Right cardiac atrium (tissue), 5 donors: ENCODE results near the gene PTCH1. TPM values are rescaled to one million over a fixed set of nuclear protein-coding genes. Genes with fewer than 3 reads are reported as not detected.

Experiments used
- ATAC-seq, 2 donors: fragments of 200-7000 bp; cut with Tn5 transposase; one replicate each; pipeline versions ENCODE4 v1.8.0 to v1.9.1; 2020; ENCODE audit warnings: moderate library complexity in 2 of 2, mild to moderate bottlenecking in 1 of 2
- DNase-seq, 3 donors: peaks; one replicate each; pipeline ENCODE4 v3.0.0-alpha.2; 2020
- H3K27ac ChIP-seq: one replicate; pipeline ENCODE4 v1.5.1; 2013; ENCODE audit warnings: mild to moderate bottlenecking, low read length, control low read depth, moderate library complexity
- H3K27me3 ChIP-seq: one replicate; pipeline ENCODE4 v1.6.1; 2013; ENCODE audit not compliant: control insufficient read depth, insufficient read depth
- H3K4me1 ChIP-seq: one replicate; pipeline ENCODE4 v1.6.1; 2013; ENCODE audit warnings: low read length; ENCODE audit not compliant: control insufficient read depth, insufficient read depth
- H3K4me3 ChIP-seq: one replicate; pipeline ENCODE4 v1.5.1; 2013; ENCODE audit warnings: low read length, control low read depth
- H3K9me3 ChIP-seq: one replicate; pipeline ENCODE4 v1.6.1; 2013; ENCODE audit warnings: low read length; ENCODE audit not compliant: control insufficient read depth
- WGBS: extraction: QIAGEN DNeasy Blood & Tissue Kit; methylation state at CpG from one replicate; pipeline ENCODE4 v1.1.7; 2013; 5-methylcytosine and 5-hydroxymethylcytosine counted together
- intact Hi-C, 4 donors: fragments of 100-400 bp; cut with DNase I; formaldehyde crosslinking; loops; one replicate each; pipeline versions ENCODE4 v1.11.0 to v1.14.0; 2022 to 2023
- polyA plus RNA-seq: library from polyadenylated mRNA; stranded (reverse); fragments of 200-250 nt; gene quantifications from one replicate; pipeline ENCODE4 v1.2.3, GENCODE V29; 2013
- total RNA-seq, 4 donors: library from RNA; stranded (reverse); fragmentation: NEBNext Ultra II Directional; extraction: Animal tissue kit (Norgen Biotek cat#: 25700); gene quantifications; one replicate each; pipeline ENCODE4 v1.2.1, GENCODE V29; 2021
- donor health status: healthy with polysubstance abuse.
- donor health status: DM: no; HTN: yes; CAD: no.
- donor health status: DM: no; HTN: no; CAD: no.
- donor health status: DM: no; HTN: yes; CAD: no; lungs with severe emphysema.
- donor health status: DM: yes; HTN: yes; CAD: no.

PTCH1 gene
- total and polyA plus RNA-seq, 5 donors = 3.5 to 11.1 (median 8.6) TPM

DNA sequence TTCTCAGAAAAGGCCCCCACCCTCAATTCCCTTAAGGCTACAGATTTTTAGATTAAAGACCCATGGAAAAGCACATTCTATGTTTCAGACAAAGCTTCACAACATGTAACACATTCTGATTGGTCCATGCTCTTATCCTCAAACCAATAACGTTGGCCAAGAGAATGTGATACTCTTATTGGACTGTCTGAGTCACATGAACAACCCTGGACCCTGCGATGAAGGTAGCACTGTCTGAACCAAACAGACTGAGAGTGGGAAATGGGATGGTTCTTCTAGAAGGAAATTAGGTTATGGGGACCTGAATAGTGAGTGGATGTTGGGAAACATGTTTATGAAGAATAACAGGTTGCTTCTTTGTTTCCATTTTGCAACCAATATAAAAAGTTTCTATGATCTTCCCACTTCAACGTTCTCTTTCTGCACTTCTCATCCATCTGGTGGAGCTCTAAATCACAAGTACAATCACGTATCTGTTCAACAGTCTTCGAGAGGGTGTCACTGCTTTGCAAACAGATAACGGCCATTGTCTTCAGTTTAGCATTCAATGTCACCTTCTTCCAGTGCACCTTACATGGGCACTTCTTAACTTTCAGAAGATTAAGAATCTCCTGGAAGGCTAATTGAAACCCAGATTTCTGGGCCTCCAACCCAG is 81.6 kb downstream of the PTCH1 start:
- Histone ChIP-seq H3K27me3 (no peaks in the 10 kb centered on the region), H3K4me1 (no peaks in the 10 kb centered on the region), H3K4me3 (no peak overlapping the region), H3K27ac (no peak overlapping the region), H3K9me3 (no peaks in the 10 kb centered on the region)
- WGBS = 72% methylated on average over 6 of the region's 6 CpGs
- no peak for DNase-seq
- no peak for ATAC-seq
- intact Hi-C loops = loop anchor here in 1 of 4 donors (10.0 kb wide), 1 partner anchor 90 kb away; no protein-coding TSS in a partner anchor

DNA sequence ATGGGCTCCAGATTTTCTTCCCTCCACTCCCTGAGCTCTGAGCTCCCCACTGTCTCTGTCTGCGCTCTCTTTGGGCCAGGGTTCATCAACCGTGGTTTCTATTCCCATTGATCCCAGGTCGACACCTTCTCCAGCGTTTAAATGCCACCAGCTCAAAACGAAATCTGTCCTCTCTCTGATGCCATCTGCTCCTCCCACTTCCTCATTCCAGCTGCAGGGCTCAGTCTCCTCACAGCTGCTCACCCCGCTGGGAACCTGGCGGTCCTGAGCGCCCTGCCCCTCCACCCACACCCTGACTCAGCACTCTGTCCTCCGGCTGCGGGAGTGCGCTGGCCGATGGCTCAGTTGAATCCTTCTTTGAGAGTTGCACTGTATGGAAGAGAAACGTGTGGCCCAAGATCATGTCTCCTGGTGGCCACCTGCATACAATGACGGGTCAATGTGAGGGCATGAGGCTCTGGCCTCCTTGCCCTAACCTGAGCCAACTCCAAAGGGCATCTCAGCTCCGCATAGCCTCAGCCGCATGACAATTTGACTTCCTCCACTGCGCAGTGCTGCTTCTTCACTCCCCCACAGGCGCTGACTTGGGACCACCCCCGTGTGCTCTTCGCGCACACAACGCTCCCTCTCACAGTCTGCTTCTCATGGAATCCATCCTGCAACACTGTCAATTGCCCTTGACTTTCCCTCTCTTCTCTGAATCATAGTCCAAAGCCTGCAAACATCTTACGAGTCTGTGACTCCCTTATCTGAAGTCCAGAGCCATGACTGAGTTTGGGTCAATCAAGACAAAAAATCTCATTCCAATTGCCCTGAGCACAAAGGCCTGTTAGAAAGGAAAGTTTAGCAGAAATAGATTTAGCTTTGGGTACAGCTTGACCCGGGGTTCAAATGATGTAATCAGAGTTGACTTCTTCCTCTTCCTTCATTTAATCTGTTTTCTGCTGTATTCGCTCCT is 82.4 kb downstream of the PTCH1 start:
- no peak for DNase-seq
- Histone ChIP-seq H3K27ac (no peak overlapping the region), H3K27me3 (no peaks in the 10 kb centered on the region), H3K4me3 (no peak overlapping the region), H3K9me3 (no peaks in the 10 kb centered on the region), H3K4me1 (no peaks in the 10 kb centered on the region)
- intact Hi-C loops = loop anchor here in 1 of 4 donors (10.0 kb wide), 1 partner anchor 90 kb away; no protein-coding TSS in a partner anchor
- ATAC-seq = no peak
- 74% methylated on average over 25 of the region's 25 CpGs for WGBS

DNA sequence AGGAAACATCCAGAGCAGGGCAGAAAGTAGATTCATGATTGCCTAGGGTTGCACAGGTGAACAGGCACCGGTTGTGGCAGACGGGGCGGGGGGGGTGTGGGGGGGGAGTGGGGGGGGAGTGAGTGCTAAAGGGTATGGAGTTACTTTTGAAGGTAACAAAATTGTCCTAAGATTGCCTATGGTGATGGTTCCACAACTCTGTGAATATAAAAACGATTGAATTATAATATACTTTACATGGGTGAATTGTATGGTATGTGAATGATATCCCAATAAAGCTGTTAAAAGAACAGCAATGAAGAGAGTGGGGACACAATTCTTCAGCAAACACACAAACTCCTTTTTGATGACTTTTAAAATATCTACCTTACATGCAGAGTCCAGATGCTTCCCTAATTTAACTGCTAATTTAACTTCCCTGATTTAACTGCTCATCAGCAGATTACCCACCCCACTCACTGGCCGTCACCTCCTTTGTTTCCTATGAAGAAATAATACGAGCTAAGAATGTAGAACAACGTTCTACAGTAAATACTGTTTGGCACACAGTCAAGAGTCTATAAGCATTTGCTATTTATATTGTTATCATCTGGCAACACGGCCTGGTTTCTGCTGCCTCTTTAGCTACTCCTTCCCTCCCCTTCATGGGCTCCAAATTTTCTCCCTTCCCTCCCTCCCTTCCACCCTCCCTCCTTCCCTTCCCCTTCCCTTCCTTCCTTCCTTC is 83.5 kb downstream of the PTCH1 start:
- 30% methylated on average over 8 of the region's 8 CpGs for WGBS

DNA sequence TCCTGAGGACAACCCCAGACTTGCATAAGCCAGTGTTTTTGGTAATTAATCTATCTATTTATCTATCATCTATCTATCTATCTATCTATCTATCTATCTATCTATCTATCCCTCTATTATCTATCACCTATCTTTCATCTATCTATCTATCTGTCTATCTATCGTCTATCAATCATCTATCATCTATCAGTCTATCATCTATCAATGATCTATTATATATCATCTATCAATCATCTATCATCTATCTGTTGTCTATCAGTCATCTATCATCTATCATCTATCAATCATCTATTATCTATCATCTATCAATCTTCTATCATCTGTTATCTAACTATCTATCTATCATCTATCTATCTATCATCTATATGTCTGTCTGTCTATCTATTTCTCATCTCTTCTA is 85.5 kb downstream of the PTCH1 start:
- Histone ChIP-seq H3K4me3 (no peak overlapping the region), H3K27me3 (no peaks in the 10 kb centered on the region), H3K27ac (no peak overlapping the region), H3K4me1 (no peaks in the 10 kb centered on the region), H3K9me3 (no peaks in the 10 kb centered on the region)
- DNase-seq (no peak), ATAC-seq (no peak)
- 93% methylated on average over 1 of the region's 1 CpG for WGBS
- intact Hi-C loops = loop anchor here in 1 of 4 donors (10.0 kb wide), 1 partner anchor 86 kb away; no protein-coding TSS in a partner anchor

More for the DNA sequence above, 83.5 kb downstream of the PTCH1 start:
- intact Hi-C loops = loop anchor here in 1 of 4 donors (10.0 kb wide), 1 partner anchor 88 kb away; no protein-coding TSS in a partner anchor
- H3K4me1 ChIP-seq = no peaks in the 10 kb centered on the region
- ATAC-seq = no peak
- no peak overlapping the region for H3K4me3 ChIP-seq
- H3K27me3 ChIP-seq = no peaks in the 10 kb centered on the region
- no peak overlapping the region for H3K27ac ChIP-seq
- DNase-seq = no peak
- no peaks in the 10 kb centered on the region for H3K9me3 ChIP-seq

DNA sequence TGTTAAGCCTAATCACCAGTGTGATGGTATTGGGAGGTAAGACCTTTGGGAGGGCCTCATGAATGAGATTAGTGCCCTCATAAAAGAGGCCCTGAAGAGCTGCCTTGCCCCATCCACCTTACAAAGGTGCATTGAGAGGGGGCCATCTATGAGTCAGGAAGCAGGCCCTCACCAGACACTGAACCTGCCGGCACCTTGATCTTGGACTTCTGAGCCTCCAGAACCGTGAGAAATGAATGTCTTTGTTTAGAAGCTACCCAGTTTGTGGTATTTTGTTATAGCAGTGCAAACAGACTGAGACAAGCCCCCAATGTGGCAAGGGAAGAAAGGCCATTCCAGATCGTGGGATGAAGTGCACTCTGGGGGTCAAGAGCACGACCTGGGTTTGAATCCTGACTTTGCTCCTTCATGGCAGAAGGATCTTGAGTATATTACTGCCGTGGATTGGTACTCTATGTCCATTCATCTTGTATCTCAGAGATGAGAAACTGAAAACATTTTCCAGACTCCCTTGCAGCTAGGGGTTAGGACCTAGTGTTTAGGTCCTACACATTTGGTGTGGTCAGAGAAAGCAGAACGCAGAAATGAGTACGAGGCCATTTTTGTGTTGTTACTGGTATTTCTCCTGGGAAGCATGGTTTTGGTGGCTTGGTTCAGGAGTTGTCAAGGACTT is 86.7 kb downstream of the PTCH1 start:
- ATAC-seq (no peak), DNase-seq (no peak)
- Histone ChIP-seq H3K27ac (no peak overlapping the region), H3K4me1 (no peaks in the 10 kb centered on the region), H3K27me3 (no peaks in the 10 kb centered on the region), H3K9me3 (no peaks in the 10 kb centered on the region), H3K4me3 (no peak overlapping the region)
- WGBS = 91% methylated on average over 7 of the region's 7 CpGs
- intact Hi-C loops = loop anchor here in 1 of 4 donors (10.0 kb wide), 2 partner anchors 65 to 85 kb away; no protein-coding TSS in a partner anchor

DNA sequence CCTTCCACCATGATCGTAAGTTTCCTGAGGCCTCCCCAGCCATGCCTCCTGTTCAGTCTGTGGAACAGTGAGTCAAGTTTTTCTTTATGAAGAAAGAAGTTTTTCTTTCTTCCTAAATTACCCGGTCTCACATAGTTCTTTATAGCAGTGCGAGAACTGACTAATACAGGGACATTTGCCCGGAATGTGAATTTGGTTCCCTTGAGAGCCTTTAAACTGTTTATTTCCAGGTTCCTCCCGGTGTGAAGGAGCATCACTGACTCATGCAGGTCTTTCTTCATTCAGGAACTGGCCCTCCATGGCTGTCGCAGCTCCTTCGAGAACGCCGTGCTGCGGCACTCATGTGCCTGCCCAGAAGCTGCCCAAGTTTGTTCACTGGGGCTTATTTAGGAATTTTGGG is 87.7 kb downstream of the PTCH1 start:
- intact Hi-C loops = loop anchor here in 1 of 4 donors (10.0 kb wide), 1 partner anchor 64 kb away; no protein-coding TSS in a partner anchor

DNA sequence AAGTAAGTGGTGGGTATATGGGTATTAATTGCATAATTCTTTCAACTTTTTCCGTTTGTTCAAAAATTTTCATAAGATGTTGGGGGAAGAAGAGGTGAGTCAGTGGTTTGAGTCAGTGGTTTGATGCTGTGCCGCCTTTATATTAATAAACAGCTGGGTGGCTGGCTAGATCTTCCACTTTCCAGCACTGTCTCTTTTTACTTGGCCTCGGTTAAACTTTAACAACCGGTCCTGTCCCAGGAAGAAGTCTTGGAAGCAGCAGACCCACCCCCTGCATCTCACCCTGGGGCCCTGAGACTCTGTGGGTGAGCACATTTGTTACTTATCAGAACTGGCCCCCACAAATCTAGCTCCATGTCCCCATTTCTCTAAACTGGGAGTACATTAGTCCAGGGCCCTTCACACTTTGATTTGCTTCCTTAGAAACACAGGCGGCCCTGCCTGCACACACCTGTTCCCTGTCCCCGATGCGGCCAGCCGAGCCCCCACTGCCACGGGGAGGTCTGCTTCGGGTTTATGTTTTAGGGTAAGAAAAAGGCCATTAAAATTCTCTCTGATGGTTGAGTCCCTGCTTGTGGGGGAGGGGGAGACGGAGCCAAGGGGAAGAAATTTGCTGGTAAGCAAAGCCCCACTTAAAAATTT is 90.7 kb downstream of the PTCH1 start:
- H3K9me3 ChIP-seq = no peaks in the 10 kb centered on the region
- H3K27ac ChIP-seq = no peak overlapping the region
- H3K27me3 ChIP-seq = no peaks in the 10 kb centered on the region
- ATAC-seq (no peak), DNase-seq (no peak)
- intact Hi-C loops = loop anchor here in 1 of 4 donors (10.0 kb wide), 1 partner anchor 61 kb away; no protein-coding TSS in a partner anchor
- H3K4me1 ChIP-seq = no peaks in the 10 kb centered on the region
- H3K4me3 ChIP-seq = peak overlapping the region; percentile 53
- 40% methylated on average over 11 of the region's 11 CpGs for WGBS

More for the DNA sequence above, 87.7 kb downstream of the PTCH1 start:
- Histone ChIP-seq H3K4me1 (no peaks in the 10 kb centered on the region), H3K4me3 (no peak overlapping the region), H3K27me3 (no peaks in the 10 kb centered on the region), H3K9me3 (no peaks in the 10 kb centered on the region), H3K27ac (no peak overlapping the region)
- WGBS = 90% methylated on average over 10 of the region's 10 CpGs
- DNase-seq (no peak), ATAC-seq (no peak)

DNA sequence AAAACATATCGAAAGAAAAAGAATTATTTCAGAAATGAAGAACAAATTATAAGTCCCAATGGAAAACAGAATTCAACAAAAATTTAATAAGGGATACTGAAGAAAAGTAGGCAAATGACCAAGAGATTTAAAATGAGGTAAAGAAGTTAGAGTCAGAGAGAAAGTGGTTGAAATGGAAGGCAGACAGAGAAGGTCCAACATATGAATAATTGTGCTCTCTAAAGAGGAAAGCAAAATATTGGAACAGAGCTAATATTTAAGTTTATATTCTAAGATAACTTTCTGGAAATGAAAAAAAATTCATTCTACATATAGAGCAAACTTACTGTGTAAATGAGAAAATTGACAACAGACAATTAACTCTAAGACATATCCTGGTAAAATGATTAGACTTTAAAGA is 94.1 kb downstream of the PTCH1 start:
- intact Hi-C loops = loop anchor here in 1 of 4 donors (10.0 kb wide), 1 partner anchor 58 kb away; no protein-coding TSS in a partner anchor

DNA sequence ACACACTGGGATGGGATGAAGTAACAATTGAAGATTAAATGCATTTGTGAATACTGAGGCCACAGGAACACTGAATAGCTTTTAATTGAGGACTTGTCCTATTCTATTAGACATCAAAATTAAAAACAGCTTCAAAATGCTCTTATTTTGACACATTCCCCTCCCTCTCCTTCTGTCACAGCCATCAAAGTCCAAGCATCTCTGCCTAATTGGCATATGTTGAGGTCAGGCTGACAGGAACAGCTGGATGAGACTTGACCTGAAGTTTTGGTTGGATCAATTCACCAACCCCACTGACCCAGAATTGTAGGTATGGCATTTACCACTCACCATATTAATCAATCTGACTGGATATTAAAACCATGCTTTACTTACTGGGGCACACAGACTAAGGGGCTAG is 96.3 kb downstream of the PTCH1 start:
- Histone ChIP-seq H3K9me3 (no peaks in the 10 kb centered on the region), H3K4me3 (no peak overlapping the region), H3K27me3 (no peaks in the 10 kb centered on the region), H3K4me1 (no peaks in the 10 kb centered on the region), H3K27ac (no peak overlapping the region)
- ATAC-seq (no peak), DNase-seq (no peak)
- intact Hi-C loops = loop anchor here in 1 of 4 donors (10.0 kb wide), 1 partner anchor 56 kb away; no protein-coding TSS in a partner anchor

More for the DNA sequence above, 94.1 kb downstream of the PTCH1 start:
- no peak overlapping the region for H3K27ac ChIP-seq
- WGBS = 96% methylated on average over 1 of the region's 1 CpG
- H3K4me1 ChIP-seq = no peaks in the 10 kb centered on the region
- no peaks in the 10 kb centered on the region for H3K9me3 ChIP-seq
- ATAC-seq = no peak
- H3K27me3 ChIP-seq = no peaks in the 10 kb centered on the region
- no peak overlapping the region for H3K4me3 ChIP-seq
- no peak for DNase-seq

DNA sequence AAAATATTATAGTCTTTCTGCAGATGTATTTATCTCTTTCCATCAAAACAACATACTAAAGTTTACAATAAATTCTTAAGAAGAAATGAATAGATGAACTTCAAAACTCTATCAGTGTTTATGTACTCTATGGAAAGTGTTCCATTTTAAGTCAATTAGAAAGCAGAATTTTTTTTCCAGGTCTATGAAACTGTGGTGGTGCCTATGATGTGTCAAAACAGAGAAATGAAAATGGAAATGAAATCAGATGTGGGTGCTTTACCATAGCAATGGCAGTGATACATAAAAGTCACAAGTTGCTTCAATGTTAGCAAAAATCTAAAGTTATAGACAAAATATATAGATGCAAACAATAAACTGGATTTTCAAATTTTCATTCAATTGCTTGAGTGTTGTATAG is 97.3 kb downstream of the PTCH1 start:
- H3K27ac ChIP-seq = no peak overlapping the region
- DNase-seq (no peak), ATAC-seq (no peak)
- no peaks in the 10 kb centered on the region for H3K4me1 ChIP-seq
- no peaks in the 10 kb centered on the region for H3K9me3 ChIP-seq
- H3K4me3 ChIP-seq = no peak overlapping the region
- intact Hi-C loops = no loop called here
- H3K27me3 ChIP-seq = no peaks in the 10 kb centered on the region
